NCI-H82 treated with DMSO at 0.1 percent for 48 hours (cell line): Measurements from ENCODE around the gene OR14K1.
"Not testable (repeated sequence)": the region's sequence is repeated elsewhere in the genome, so short reads cannot be mapped to it uniquely, and the experiment has no call there.

Experiments used
- DNase-seq: peaks from one replicate; lab custom pipeline; 2025; ENCODE audit not compliant: unreplicated experiment; lab: John Stamatoyannopoulos, UW

The OR14K1 gene, protein sequence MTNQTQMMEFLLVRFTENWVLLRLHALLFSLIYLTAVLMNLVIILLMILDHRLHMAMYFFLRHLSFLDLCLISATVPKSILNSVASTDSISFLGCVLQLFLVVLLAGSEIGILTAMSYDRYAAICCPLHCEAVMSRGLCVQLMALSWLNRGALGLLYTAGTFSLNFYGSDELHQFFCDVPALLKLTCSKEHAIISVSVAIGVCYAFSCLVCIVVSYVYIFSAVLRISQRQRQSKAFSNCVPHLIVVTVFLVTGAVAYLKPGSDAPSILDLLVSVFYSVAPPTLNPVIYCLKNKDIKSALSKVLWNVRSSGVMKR

DNA sequence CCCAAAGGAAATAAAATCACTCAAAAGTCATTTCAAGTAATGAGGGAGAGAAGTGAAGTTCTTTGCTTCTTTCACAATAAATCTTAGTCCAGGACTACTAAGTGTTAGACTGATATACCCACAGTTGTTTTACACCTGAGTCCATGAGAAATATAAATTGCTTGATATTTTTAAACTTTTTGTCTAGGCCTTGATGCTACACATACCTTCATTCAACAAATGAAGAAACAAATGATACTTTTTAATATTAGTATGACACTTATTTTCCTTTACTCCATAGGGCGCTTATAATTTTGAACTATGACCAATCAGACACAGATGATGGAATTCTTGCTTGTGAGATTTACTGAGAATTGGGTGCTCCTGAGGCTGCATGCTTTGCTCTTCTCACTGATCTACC, at the start of gene OR14K1:
Gene OR14K1, plus strand, starts transcription at position 301 of the 400 bp plus-strand sequence. Its CDS starts 0 bp downstream, at position 301.
- DNase-seq: no peak

DNA sequence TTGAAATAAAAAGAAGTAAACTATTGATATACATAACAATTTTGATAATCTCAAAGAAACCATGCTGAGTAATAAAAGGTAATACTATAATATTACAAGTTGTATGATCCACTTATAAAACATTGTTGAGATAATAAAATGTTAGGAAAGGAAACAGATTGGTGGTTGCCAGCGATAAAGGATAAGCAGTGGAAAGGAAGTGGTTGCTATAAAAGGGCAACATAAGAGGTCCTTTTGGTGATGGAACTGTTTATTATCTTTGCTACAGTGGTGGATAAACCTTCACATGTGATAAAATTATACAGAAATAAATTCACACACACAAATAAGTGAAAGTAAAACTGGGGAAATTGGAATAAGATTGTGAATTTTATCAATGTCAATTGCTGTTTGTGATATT, 37.1 kb upstream of the OR14K1 start:
- DNase-seq: no peak

DNA sequence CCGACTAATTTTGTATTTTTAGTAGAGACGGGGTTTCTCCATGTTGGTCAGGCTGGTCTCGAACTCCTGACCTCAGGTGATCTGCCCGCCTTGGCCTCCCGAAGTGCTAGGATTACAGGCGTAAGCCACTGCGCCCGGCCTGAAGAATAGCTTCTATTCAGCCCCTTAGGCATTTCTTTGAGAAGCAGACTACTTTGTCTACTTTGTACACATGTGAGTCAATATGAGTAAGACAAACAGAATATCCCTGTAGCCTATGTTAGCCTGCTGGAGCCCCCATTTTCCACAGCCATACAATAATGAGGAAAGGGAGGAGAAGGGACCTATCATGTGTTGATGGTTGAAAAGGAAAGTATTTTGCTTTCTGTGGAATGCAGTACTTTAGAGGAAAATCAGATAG, 27.7 kb upstream of the OR14K1 start:
- not testable (repeated sequence) for DNase-seq

DNA sequence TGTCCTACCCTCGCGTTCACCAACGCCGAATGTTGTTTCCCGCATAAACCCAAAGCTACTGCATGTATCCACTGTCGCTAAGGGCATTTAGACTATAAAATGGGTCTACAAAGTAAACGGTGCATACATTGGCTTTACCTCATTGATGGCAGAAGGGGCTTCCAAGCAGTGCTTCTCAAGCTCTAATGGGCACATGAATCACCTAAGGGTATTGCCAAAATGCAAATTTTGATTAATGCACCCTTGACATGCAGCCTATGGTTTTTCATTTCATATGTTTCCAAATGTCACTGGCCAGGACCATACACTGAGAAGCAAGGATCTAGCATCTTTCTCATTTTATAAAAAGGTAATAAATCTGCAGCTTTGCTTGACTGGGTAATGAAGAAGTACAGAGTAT, 24.7 kb upstream of the OR14K1 start:
- DNase-seq: no peak

DNA sequence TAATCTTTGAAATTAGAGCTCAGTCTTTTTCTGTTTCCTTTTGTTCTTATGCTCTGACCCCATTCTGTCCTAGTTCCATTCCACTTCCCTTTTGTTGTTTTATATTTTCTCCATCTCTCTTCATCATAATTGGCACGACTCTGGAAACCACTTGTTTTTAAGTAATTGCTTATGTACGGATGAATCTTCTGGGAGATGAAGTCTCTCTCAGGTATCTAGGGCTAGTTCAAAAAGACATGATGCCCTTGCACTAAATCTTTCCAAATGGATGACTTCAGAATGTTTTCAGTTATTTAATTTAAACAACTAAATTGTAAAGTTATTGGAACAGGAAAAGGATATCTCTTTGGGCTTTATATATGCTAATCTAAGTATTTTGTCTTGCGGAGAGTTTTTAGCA, 21.9 kb upstream of the OR14K1 start, which contains the start of gene OR6F1:
Gene OR6F1, minus strand, starts transcription at position 101 of the 400 bp plus-strand sequence. CDS start 3,891 bp downstream, outside the sequence.
- DNase-seq: no peak

DNA sequence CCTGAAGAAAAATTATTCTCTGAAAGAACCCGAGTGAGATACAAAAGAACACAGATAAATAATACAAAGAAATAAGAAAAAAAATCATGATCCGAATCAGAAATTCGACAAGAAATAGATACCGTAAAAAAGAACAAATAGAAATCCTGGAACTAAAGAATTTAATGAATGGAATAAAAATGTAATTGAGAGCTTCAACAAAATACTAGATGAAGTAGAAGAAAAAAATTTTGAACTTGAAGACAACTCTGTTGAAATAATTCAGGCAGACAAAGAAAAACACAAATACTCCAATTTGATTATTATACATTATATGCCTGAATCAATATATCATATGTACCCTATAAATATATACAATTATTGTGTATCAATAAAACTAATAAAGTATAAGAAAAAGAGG, 17.2 kb upstream of the OR14K1 start:
- no peak for DNase-seq

DNA sequence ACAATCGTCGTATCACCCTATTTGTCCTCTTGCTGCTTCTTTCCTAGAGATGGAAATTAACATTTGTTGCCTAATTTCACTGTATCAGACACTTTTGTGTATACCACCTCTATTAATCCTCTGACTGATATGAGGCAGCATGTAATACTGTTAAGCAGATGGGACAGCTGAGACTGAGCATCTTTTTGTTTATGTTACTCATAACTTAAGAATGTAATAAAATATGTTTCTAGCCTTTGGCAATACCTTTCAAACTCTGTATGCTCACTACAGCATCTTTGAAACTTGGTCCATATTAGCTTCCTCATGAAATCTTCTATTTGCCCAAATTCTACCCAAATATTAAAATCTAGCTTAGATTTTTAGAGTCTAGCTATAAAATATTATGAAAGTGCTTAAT, 2.3 kb downstream of the OR14K1 start:
- no peak for DNase-seq

DNA sequence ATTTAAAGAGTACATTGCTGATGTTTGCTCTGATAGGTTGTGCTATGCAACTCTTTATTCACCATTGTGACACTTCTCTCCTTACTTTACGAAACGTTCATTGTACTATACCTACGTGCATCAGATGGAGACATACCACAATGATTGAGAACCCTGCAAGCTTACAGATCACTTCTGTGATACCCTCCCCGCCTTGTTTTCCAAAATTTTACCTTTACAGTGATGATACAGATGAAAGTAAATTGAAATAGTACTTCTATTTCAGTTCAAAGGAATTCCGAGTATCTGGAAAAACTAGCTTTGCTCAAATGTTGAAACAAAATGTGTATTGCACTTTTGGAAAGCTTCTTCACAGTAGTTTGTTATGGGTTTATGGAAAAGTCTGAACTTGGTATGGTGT, 3.3 kb downstream of the OR14K1 start:
- no peak for DNase-seq

DNA sequence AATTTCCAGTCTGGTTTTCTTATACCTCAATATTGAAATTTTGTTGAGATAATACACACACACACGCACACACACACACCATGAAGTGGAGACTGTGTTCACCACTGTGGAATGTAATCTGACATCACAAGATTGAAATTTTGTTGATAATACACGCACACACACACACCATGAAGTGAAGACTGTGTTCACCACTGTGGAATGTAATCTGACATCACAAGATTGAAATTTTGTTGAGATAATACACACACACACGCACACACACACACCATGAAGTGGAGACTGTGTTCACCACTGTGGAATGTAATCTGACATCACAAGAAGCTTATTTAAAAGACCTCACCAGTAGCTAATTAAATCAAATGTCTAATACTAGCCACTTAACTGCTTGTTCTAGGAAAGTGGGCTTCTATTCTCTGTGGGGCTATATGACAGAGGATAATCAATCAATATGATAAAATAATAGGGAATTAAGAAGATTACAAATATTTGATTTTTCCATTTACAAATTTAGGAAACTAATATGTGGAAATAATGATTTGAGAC, 3.9 kb downstream of the OR14K1 start:
- not testable (repeated sequence) for DNase-seq

DNA sequence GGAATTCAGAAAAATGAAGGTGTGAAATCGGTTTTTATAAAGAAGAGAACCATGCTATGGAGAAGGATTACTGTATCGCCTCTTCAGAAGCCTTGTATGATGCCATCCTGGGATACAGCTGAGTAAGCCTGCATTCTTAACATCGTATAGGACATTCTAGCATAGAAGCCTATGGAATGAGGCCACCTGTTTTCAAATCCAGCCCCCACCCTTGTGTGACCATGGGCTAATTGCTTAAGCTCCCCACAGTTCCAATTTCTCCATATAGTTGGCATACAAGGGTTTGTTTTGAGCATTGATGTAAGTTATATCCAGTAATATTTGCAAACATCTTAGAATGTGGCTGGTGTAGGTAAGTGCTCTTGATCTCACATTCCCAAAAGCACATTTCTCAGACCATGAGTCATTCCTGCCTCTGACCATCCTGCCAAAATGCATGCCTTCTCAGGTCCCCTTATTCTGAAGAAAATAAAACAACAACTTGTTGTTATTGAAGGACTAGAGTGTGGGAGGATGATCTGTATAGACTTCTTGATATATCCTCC, 8.0 kb downstream of the OR14K1 start:
- no peak for DNase-seq

DNA sequence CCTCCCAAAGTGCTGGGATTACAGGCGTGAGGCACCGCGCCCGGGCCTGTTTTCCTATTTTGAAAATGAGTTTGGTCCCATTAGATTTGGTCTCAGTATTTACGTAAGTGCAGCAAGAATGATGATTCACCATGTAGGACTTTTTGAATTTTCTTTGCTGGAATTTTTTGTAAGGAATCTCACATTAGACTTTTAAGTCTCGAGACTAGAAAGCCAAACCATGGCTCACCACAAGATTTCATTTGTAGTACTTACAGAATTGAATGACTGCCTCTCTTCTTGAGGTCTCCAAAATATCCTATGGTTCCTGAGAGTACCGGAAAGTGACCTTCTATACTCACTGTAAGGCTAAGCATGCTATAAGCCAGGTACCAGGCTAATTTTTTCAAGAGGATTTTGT, 9.2 kb downstream of the OR14K1 start:
- DNase-seq: no peak

DNA sequence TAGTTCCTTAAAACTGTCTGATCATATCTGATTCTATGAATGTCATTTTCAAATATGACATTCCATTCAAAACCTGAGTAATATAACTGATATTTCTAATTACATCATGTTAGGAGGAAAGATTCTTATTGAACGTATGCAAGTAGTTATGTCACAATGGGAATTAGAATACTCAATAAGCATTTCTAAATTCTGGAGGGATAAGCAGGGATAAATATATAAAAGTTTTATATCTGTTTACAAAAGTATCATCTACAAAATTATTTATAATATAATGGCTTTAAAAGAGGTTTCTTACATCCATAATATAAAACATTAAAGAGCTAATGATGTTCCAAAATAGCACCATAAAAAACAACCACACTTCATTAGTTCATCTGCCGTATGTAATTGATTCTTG, 9.6 kb downstream of the OR14K1 start, which contains the start of gene OR14A2:
Gene OR14A2, minus strand, starts transcription at position 101 of the 400 bp plus-strand sequence.
- DNase-seq: no peak

DNA sequence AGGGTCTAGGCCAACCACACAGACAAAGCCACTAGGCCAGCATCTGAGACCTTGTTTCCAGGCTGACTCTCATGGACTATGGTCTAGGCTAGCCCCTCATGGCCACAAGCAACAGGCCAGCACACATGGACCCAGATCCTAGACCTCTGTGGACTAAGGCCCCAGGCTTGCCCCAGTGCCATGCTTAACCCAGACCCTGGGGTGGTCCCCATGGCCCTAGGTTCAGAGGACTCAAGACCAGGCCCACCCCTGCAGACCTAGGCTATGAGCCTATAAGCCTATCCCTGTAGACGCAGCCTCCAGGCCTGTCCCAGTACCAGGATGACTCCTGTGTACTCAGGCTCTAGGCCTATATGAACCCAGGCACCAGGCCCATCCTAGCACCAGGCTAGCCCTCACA, 11.5 kb downstream of the OR14K1 start:
- DNase-seq: no peak

DNA sequence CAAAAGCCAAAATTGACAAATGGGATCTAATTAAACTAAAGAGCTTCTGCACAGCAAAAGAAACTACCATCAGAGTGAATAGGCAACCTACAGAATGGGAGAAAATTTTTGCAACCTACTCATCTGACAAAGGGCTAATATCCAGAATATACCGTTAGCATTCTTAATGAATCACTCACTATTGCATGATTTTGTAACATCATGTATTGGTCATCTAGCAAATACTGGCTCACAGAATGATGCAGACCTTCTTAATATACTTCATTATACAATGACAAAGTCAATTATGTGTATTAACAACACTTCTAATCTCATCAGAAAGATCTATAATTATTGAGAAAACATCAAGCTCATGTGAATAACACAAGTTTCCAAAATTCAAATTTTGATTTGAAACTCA, 15.9 kb downstream of the OR14K1 start:
- not testable (repeated sequence) for DNase-seq

DNA sequence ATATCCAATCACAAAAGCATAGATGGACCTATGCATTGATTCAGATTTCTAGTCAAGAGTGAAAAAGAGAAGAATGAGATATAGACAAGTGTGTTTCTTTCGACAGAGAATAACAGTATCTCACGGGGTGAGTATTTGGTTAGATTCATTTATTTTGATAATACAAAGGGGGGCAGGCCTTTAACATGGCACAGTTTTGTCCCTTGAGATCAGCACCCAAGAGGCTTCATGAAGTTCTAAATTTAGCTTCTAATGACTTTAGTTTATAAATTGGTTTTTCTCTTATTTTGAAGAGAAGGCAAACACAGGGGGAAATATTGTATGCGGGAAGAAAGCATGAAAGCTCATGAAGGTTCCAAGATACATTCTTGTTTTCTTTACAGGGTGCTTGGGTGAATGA, 22.0 kb downstream of the OR14K1 start, which contains the start of gene OR1C1:
Gene OR1C1, minus strand, starts transcription at position 101 of the 400 bp plus-strand sequence. CDS start 2,150 bp downstream, outside the sequence.
- no peak for DNase-seq

DNA sequence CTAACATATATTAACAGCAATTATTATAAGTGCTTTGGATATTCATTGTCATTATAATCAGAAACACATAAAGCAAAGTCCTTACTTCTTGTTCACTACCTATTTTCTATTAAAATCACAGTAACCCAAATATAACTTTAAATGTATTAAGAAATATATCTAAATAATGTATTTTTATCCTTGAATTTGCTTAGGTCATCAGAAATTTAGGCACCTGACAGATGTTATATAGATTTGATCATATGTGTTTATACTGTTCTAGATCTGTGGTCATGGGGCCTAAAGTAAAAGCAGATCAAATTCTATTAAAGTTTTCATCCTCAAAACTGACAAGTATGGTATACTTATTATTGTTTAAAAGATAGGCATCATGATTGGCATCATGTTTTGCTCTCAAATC, 31.2 kb downstream of the OR14K1 start:
- no peak for DNase-seq
